Measurements from ENCODE around the gene PLA2R1.

DNA sequence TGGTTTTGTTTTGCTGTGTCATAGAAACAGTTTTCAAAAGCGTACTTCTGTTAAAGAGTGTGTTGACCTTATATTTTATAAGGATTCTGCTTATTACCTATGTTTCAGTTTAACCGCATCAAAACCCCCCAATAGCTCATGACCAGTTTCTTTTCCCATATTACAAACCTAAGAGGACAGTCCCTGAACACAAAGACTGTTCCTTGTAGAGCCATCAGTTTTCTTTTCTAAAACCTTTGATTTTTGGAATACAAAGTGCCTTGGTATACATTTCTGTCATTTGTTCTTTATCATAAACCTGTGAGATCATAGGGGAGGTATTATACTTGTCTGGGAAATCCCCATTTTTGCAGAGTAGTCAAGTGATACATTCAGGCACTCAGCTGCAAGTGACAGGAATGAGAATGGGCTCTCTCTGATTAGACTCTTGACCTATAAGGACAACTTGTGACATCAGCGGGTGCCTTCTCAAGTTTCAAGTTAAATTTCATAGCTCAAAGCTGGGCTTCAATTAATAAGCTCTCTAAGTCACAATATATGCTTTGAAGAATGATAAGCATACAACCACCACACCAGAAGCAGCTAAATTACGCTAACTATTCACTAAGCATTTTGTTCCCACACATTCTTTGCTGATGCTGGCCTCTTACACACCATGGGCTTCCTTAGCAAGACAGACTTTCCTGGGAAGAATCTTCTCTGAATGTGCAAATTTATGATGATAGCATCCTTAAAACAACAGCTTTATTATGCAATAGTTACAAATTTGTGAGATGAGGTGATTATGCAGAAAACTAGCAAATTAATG, 167.0 kb downstream of the PLA2R1 start:
- TF ChIP-seq, protein P1, sequence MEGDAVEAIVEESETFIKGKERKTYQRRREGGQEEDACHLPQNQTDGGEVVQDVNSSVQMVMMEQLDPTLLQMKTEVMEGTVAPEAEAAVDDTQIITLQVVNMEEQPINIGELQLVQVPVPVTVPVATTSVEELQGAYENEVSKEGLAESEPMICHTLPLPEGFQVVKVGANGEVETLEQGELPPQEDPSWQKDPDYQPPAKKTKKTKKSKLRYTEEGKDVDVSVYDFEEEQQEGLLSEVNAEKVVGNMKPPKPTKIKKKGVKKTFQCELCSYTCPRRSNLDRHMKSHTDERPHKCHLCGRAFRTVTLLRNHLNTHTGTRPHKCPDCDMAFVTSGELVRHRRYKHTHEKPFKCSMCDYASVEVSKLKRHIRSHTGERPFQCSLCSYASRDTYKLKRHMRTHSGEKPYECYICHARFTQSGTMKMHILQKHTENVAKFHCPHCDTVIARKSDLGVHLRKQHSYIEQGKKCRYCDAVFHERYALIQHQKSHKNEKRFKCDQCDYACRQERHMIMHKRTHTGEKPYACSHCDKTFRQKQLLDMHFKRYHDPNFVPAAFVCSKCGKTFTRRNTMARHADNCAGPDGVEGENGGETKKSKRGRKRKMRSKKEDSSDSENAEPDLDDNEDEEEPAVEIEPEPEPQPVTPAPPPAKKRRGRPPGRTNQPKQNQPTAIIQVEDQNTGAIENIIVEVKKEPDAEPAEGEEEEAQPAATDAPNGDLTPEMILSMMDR (IDR thresholded peaks at IDR 0.05), result no peak
- TF ChIP-seq POLR2A (IDR thresholded peaks at IDR 0.05), result no peak

Data from lower leg skin (tissue), 3 donors.